Measurements from ENCODE around the gene SCAF4. TPM values are rescaled to one million over a fixed set of nuclear protein-coding genes. Genes with fewer than 3 reads are reported as not detected.
"Not testable (repeated sequence)": the region's sequence is repeated elsewhere in the genome, so short reads cannot be mapped to it uniquely, and the experiment has no call there.

SCAF4 gene
- total RNA-seq, 2 donors from 2014 or later, result 33.3 to 34.2 TPM

GRCh38 chr21:31686272-31686915 lies 45.5 kb downstream of the SCAF4 start:
- intact Hi-C loops (cut with DNase I, micrococcal nuclease), result no loop called here
- ATAC-seq, result peak; percentile 87
- DNase-seq, result no peak

- ATAC-seq, result no peak
- DNase-seq, result no peak
- intact Hi-C loops (cut with DNase I, micrococcal nuclease), result no loop called here
Measured at GRCh38 chr21:31684918-31685317, 47.0 kb downstream of the SCAF4 start.

GRCh38 chr21:31683029-31683428 lies 48.9 kb downstream of the SCAF4 start:
- no peak for ATAC-seq
- intact Hi-C loops (cut with DNase I, micrococcal nuclease), result no loop called here

GRCh38 chr21:31682620-31683019 lies 49.3 kb downstream of the SCAF4 start:
- no peak for ATAC-seq
- intact Hi-C loops (cut with DNase I, micrococcal nuclease), result no loop called here
- no peak for DNase-seq

More at GRCh38 chr21:31683029-31683428, 48.9 kb downstream of the SCAF4 start:
- DNase-seq, result no peak

GRCh38 chr21:31678478-31678877 lies 53.4 kb downstream of the SCAF4 start:
- intact Hi-C loops (cut with DNase I, micrococcal nuclease), result no loop called here
- DNase-seq (no peak), ATAC-seq (no peak)

GRCh38 chr21:31677047-31677446 lies 54.9 kb downstream of the SCAF4 start:
- DNase-seq, result no peak
- intact Hi-C loops (cut with DNase I, micrococcal nuclease), result no loop called here
- ATAC-seq, result no peak

- intact Hi-C loops (cut with DNase I, micrococcal nuclease), result no loop called here
- ATAC-seq (no peak), DNase-seq (no peak)
Measured at GRCh38 chr21:31675960-31676359, 56.0 kb downstream of the SCAF4 start.

- DNase-seq, result no peak
- ATAC-seq, result peak; percentile 13
- intact Hi-C loops (cut with DNase I, micrococcal nuclease), result no loop called here
Measured at GRCh38 chr21:31675318-31675717, 56.6 kb downstream of the SCAF4 start.

- intact Hi-C loops (cut with DNase I, micrococcal nuclease), result no loop called here
- DNase-seq (no peak), ATAC-seq (peak; percentile 66)
Measured at GRCh38 chr21:31673321-31673912, 58.5 kb downstream of the SCAF4 start.

GRCh38 chr21:31671931-31672330 lies 60.0 kb downstream of the SCAF4 start:
- DNase-seq, result no peak
- ATAC-seq, result no peak
- intact Hi-C loops (cut with DNase I, micrococcal nuclease), result no loop called here

- ATAC-seq (no peak), DNase-seq (no peak)
- intact Hi-C loops (cut with DNase I, micrococcal nuclease), result no loop called here
Measured at GRCh38 chr21:31671146-31671716, 60.7 kb downstream of the SCAF4 start.

GRCh38 chr21:31670070-31670469 lies 61.8 kb downstream of the SCAF4 start:
- DNase-seq, result no peak
- no peak for ATAC-seq
- intact Hi-C loops (cut with DNase I, micrococcal nuclease), result no loop called here

GRCh38 chr21:31668651-31669491 lies 63.0 kb downstream of the SCAF4 start:
- intact Hi-C loops (cut with DNase I, micrococcal nuclease), result no loop called here
- DNase-seq, result no peak
- no peak for ATAC-seq

GRCh38 chr21:31667639-31668038 lies 64.3 kb downstream of the SCAF4 start:
- no peak for ATAC-seq
- no peak for DNase-seq
- intact Hi-C loops (cut with DNase I, micrococcal nuclease), result no loop called here

GRCh38 chr21:31667132-31667531 lies 64.8 kb downstream of the SCAF4 start:
- intact Hi-C loops (cut with DNase I, micrococcal nuclease), result no loop called here
- ATAC-seq, result no peak

GRCh38 chr21:31666445-31667010 lies 65.4 kb downstream of the SCAF4 start:
- DNase-seq (no peak), ATAC-seq (no peak)
- intact Hi-C loops (cut with DNase I, micrococcal nuclease), result no loop called here

More at GRCh38 chr21:31667132-31667531, 64.8 kb downstream of the SCAF4 start:
- no peak for DNase-seq

GRCh38 chr21:31665869-31666268 lies 66.0 kb downstream of the SCAF4 start:
- intact Hi-C loops (cut with DNase I, micrococcal nuclease); DNase-seq; ATAC-seq: not testable (repeated sequence)

- DNase-seq, result no peak
- peak; percentile 11 for ATAC-seq
- intact Hi-C loops (cut with DNase I, micrococcal nuclease), result no loop called here
Measured at GRCh38 chr21:31665397-31665796, 66.5 kb downstream of the SCAF4 start.

GRCh38 chr21:31663584-31664249 lies 68.2 kb downstream of the SCAF4 start:
- ATAC-seq (no peak), DNase-seq (no peak)
- intact Hi-C loops (cut with DNase I, micrococcal nuclease), result no loop called here
